ENCODE results near the gene MED26.

MED26 gene

GRCh38 chr19:16637535-16637934 lies 9.5 kb upstream of the MED26 start:
- Histone ChIP-seq H3K27ac (ENCODE audit: extremely low read depth, low read depth, low read length) (no peak overlapping the region), H3K4me3 (ENCODE audit: low read depth, low read length) (no peak overlapping the region), H3K4me1 (ENCODE audit: control insufficient read depth, insufficient read depth, low read length) (no peaks in the 10 kb centered on the region), H3K9me3 (ENCODE audit: control insufficient read depth, insufficient read depth, low read depth, low read length) (no peaks in the 10 kb centered on the region), H3K36me3 (ENCODE audit: control insufficient read depth in 2 of 2, insufficient read depth in 1 of 2, low read length in 2 of 2) (peaks cover 22 to 40% of the 10 kb centered on the region in 2 experiments; a peak in 2 of 3 replicates)
- POLR2A ChIA-PET = interaction anchor here (1.7 to 2.3 kb wide), 2 partner anchors 9 to 22 kb away, joined by 7 to 11 read pairs; partner anchors contain the start of gene MED26
- CTCF ChIA-PET = no interaction called here
- TF ChIP-seq YY2 (tag by site-specific recombination; IDR thresholded peaks at IDR 0.05) (no peak), ZNF600 (tag by site-specific recombination; IDR thresholded peaks at IDR 0.05) (0 out of 2 replicates have a peak, but pooled peaks have one; percentile 38), GLIS1 (tag by site-specific recombination; IDR thresholded peaks at IDR 0.05) (0 out of 2 replicates have a peak, but pooled peaks have one; percentile 11), ZNF510 (tag by site-specific recombination; IDR thresholded peaks at IDR 0.05; ENCODE audit: insufficient replicate concordance) (no peak), ZNF658 (tag by site-specific recombination; IDR thresholded peaks at IDR 0.05) (no peak)
- TF ChIP-seq, protein P1, sequence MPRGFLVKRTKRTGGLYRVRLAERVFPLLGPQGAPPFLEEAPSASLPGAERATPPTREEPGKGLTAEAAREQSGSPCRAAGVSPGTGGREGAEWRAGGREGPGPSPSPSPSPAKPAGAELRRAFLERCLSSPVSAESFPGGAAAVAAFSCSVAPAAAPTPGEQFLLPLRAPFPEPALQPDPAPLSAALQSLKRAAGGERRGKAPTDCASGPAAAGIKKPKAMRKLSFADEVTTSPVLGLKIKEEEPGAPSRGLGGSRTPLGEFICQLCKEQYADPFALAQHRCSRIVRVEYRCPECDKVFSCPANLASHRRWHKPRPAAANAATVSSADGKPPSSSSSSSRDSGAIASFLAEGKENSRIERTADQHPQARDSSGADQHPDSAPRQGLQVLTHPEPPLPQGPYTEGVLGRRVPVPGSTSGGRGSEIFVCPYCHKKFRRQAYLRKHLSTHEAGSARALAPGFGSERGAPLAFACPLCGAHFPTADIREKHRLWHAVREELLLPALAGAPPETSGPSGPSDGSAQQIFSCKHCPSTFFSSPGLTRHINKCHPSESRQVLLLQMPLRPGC (tag by site-specific recombination; IDR thresholded peaks at IDR 0.05) = no peak

DNA sequence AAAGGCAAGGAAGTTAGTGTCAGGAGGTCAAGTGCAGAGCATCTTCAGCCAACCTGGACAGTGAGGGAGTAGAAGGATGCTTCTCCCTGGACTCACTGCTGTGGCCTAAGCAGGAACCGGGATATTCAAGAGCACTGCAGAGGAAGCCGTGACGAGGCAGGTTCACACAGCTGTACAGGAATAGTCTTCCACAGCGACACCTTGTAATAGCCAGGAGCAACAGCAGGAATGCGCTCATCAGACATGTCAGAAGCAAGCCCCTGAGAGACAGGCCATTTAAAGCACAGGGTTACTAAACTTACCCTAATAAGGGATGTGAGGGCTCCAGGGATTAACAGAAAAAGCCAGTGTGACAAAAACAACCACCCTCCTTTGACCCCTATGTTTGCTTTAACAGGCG lies 3.5 kb upstream of the MED26 start:
- H3K36me3 ChIP-seq (ENCODE audit: control insufficient read depth in 2 of 2, insufficient read depth in 1 of 2, low read length in 2 of 2) = peaks cover 10 to 24% of the 10 kb centered on the region in 2 experiments; a peak in 2 of 3 replicates
- H3K27ac ChIP-seq (ENCODE audit: extremely low read depth, low read depth, low read length) = no peak overlapping the region
- TF ChIP-seq ZNF350 (tag by site-specific recombination; IDR thresholded peaks at IDR 0.05) (no peak), ZNF133 (tag by site-specific recombination; IDR thresholded peaks at IDR 0.05) (no peak), ZBTB44 (tag by site-specific recombination; IDR thresholded peaks at IDR 0.05) (no peak), ZNF2 (tag by site-specific recombination; IDR thresholded peaks at IDR 0.05) (peak; percentile 99)
- ChIA-PET CTCF (no interaction called here), POLR2A (interaction anchor here (0.7 kb wide), 1 partner anchor 552 kb away, joined by 6 read pairs; no protein-coding TSS in a partner anchor)
- H3K9me3 ChIP-seq (ENCODE audit: control insufficient read depth, insufficient read depth, low read depth, low read length) = no peaks in the 10 kb centered on the region
- no peak overlapping the region for H3K4me3 ChIP-seq (ENCODE audit: low read depth, low read length)
- no peaks in the 10 kb centered on the region for H3K4me1 ChIP-seq (ENCODE audit: control insufficient read depth, insufficient read depth, low read length)

GRCh38 chr19:16628984-16629691 lies 1.1 kb upstream of the MED26 start:
- peak overlapping the region; percentile 89 for H3K4me3 ChIP-seq (ENCODE audit: low read depth, low read length)
- CTCF ChIA-PET = no interaction called here
- no peaks in the 10 kb centered on the region for H3K4me1 ChIP-seq (ENCODE audit: control insufficient read depth, insufficient read depth, low read length)
- peaks cover 7 to 39% of the 10 kb centered on the region in 2 experiments; a peak in 2 of 3 replicates for H3K36me3 ChIP-seq (ENCODE audit: control insufficient read depth in 2 of 2, insufficient read depth in 1 of 2, low read length in 2 of 2)
- POLR2A ChIA-PET = interaction anchor here (0.6 to 3.1 kb wide), 7 partner anchors 10 to 863 kb away, joined by 3 to 20 read pairs (median 9); partner anchors contain the start of genes SLC35E1, SMIM7 and TMEM38A
- peak overlapping the region; percentile 92; the same call in 1 of the 2 replicates for H3K27ac ChIP-seq (ENCODE audit: extremely low read depth, low read depth, low read length)
- no peaks in the 10 kb centered on the region for H3K9me3 ChIP-seq (ENCODE audit: control insufficient read depth, insufficient read depth, low read depth, low read length)
- TF ChIP-seq ZNF558 (tag by site-specific recombination; IDR thresholded peaks at IDR 0.05) (no peak), HIC1 (tag by site-specific recombination; IDR thresholded peaks at IDR 0.05) (no peak), PRDM1 (tag by site-specific recombination; IDR thresholded peaks at IDR 0.05) (no peak), ZNF335 (tag by site-specific recombination; conservative IDR thresholded peaks at IDR 0.05) (peak; percentile 26), ZNF398 (tag by site-specific recombination; IDR thresholded peaks at IDR 0.05) (peak; percentile 74), ZNF629 (tag by site-specific recombination; IDR thresholded peaks at IDR 0.05) (peak; percentile 27; the same call in 1 of the 2 replicates), KLF1 (tag by site-specific recombination; IDR thresholded peaks at IDR 0.05) (no peak), SCRT1 (tag by site-specific recombination; IDR thresholded peaks at IDR 0.05; ENCODE audit: borderline replicate concordance) (peak; percentile 78), ZNF624 (tag by site-specific recombination; IDR thresholded peaks at IDR 0.05) (no peak), ZNF76 (tag by site-specific recombination; IDR thresholded peaks at IDR 0.05; ENCODE audit: borderline replicate concordance, low read depth) (peak; percentile 57; the same call in 1 of the 2 replicates), ZNF530 (tag by site-specific recombination; IDR thresholded peaks at IDR 0.05; ENCODE audit: low read depth) (no peak)
- TF ChIP-seq, protein P2, sequence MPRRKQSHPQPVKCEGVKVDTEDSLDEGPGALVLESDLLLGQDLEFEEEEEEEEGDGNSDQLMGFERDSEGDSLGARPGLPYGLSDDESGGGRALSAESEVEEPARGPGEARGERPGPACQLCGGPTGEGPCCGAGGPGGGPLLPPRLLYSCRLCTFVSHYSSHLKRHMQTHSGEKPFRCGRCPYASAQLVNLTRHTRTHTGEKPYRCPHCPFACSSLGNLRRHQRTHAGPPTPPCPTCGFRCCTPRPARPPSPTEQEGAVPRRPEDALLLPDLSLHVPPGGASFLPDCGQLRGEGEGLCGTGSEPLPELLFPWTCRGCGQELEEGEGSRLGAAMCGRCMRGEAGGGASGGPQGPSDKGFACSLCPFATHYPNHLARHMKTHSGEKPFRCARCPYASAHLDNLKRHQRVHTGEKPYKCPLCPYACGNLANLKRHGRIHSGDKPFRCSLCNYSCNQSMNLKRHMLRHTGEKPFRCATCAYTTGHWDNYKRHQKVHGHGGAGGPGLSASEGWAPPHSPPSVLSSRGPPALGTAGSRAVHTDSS (tag by site-specific recombination; IDR thresholded peaks at IDR 0.05) = no peak

All from HEK293 (cell line).